Uterus (tissue), 4 donors: Measurements from ENCODE around the gene ALKBH3. TPM values are rescaled to one million over a fixed set of nuclear protein-coding genes. Genes with fewer than 3 reads are reported as not detected.

Experiments used
- DNase-seq, 2 donors: peaks; one replicate each; pipeline ENCODE4 v3.0.0-alpha.2; 2019 to 2020
- H3K27ac ChIP-seq, 2 donors: fragments of 200-600 bp; sonication (generic); 1 replicate in 1 of 2; 2 replicates in 1 of 2; pipeline ENCODE4 v1.5.1; 2016 to 2018
- H3K27me3 ChIP-seq, 2 donors: fragments of 200-600 bp; sonication (generic); one replicate each; pipeline ENCODE4 v1.5.1; 2018 to 2019; ENCODE audit warnings: control low read depth in 1 of 2
- H3K36me3 ChIP-seq, 2 donors: fragments of 200-600 bp; sonication (generic); one replicate each; pipeline ENCODE4 v1.5.1; 2019; ENCODE audit warnings: control low read depth in 1 of 2
- H3K4me1 ChIP-seq, 2 donors: fragments of 200-600 bp; sonication (generic); one replicate each; pipeline ENCODE4 v1.5.1; 2018 to 2019; ENCODE audit warnings: control low read depth in 1 of 2
- H3K4me3 ChIP-seq, 2 donors: fragments of 200-600 bp; sonication (generic); 1 replicate in 1 of 2; 2 replicates in 1 of 2; pipeline ENCODE4 v1.5.1; 2018 to 2019; ENCODE audit warnings: mild to moderate bottlenecking in 1 of 2
- H3K9me3 ChIP-seq, 2 donors: fragments of 200-600 bp; sonication (generic); one replicate each; pipeline ENCODE4 v1.5.1; 2019; ENCODE audit warnings: control low read depth in 1 of 2
- CTCF ChIP-seq, 4 experiments: fragments of 200-600 bp in 2 of 4; fragments of 450-650 bp in 2 of 4; sonication (generic) in 2 of 4; IDR thresholded peaks; one replicate each; pipeline ENCODE4 v1.5.1; 2016 to 2019; ENCODE audit warnings: antibody characterized with exemption in 4 of 4, mild to moderate bottlenecking in 2 of 4, moderate library complexity in 1 of 4
- POLR2A ChIP-seq, 2 donors: fragments of 450-650 bp; IDR thresholded peaks; one replicate each; pipeline ENCODE4 v1.6.1; 2016; ENCODE audit warnings: antibody characterized with exemption in 2 of 2, mild to moderate bottlenecking in 1 of 2, moderate library complexity in 1 of 2
- intact Hi-C: fragments of 100-400 bp; cut with DNase I; formaldehyde crosslinking; loops from one replicate; pipeline ENCODE4 v1.15.1; 2023; ENCODE audit warnings: low total_unique reads
- total RNA-seq, 4 donors: library from RNA; depleted of rRNA in 3 of 4; stranded (reverse); fragments of >200 nt in 3 of 4; gene quantifications; one replicate each; pipeline versions ENCODE4 v1.1.0 to v1.2.4, GENCODE V29; 2014 to 2023
- donor health status: DM: yes; HTN: yes; CAD: no.

Gene ALKBH3
- total RNA-seq, 4 donors from 2014 or later = 39.6 to 75.3 (median 55.7) TPM

GRCh38 chr11:43959321-43959995 lies 78.8 kb downstream of the ALKBH3 start:
- no peak for TF ChIP-seq CTCF (IDR thresholded peaks at IDR 0.05)
- no peak for TF ChIP-seq POLR2A (IDR thresholded peaks at IDR 0.05)
- Histone ChIP-seq H3K27ac (no peak overlapping the region), H3K4me3 (no peak overlapping the region), H3K36me3 (no peaks in the 10 kb centered on the region), H3K4me1 (no peaks in the 10 kb centered on the region), H3K27me3 (no peaks in the 10 kb centered on the region), H3K9me3 (no peaks in the 10 kb centered on the region)
- intact Hi-C loops = no loop called here
- DNase-seq = peak in 1 of 2 donors; percentile 11

- no peaks in the 10 kb centered on the region for H3K9me3 ChIP-seq
- H3K27ac ChIP-seq = peak overlapping the region; percentile 74
- TF ChIP-seq CTCF (IDR thresholded peaks at IDR 0.05) (no peak), POLR2A (IDR thresholded peaks at IDR 0.05) (no peak)
- intact Hi-C loops = no loop called here
- no peak overlapping the region for H3K4me3 ChIP-seq
- H3K4me1 ChIP-seq = no peaks in the 10 kb centered on the region
- peak in 1 of 2 donors; percentile 11 for DNase-seq
- H3K27me3 ChIP-seq = no peaks in the 10 kb centered on the region
- no peaks in the 10 kb centered on the region for H3K36me3 ChIP-seq
Observed at GRCh38 chr11:43962383-43963278, 82.0 kb downstream of the ALKBH3 start.

GRCh38 chr11:43963279-43963620 lies 82.6 kb downstream of the ALKBH3 start:
- no peak overlapping the region for H3K4me3 ChIP-seq
- H3K27ac ChIP-seq = peak overlapping the region; percentile 74
- no peaks in the 10 kb centered on the region for H3K36me3 ChIP-seq
- no peaks in the 10 kb centered on the region for H3K27me3 ChIP-seq
- peak in 1 of 2 donors; percentile 15 for DNase-seq
- H3K9me3 ChIP-seq = no peaks in the 10 kb centered on the region
- no peak for TF ChIP-seq CTCF (IDR thresholded peaks at IDR 0.05)
- TF ChIP-seq POLR2A (IDR thresholded peaks at IDR 0.05) = no peak
- intact Hi-C loops = no loop called here
- no peaks in the 10 kb centered on the region for H3K4me1 ChIP-seq

GRCh38 chr11:43967661-43968060 lies 87.0 kb downstream of the ALKBH3 start:
- no peak overlapping the region for H3K4me3 ChIP-seq
- no peaks in the 10 kb centered on the region for H3K9me3 ChIP-seq
- no peaks in the 10 kb centered on the region for H3K4me1 ChIP-seq
- DNase-seq = no peak
- H3K27ac ChIP-seq = no peak overlapping the region
- intact Hi-C loops = no loop called here
- no peaks in the 10 kb centered on the region for H3K36me3 ChIP-seq
- no peaks in the 10 kb centered on the region for H3K27me3 ChIP-seq
- TF ChIP-seq CTCF (IDR thresholded peaks at IDR 0.05) (no peak), POLR2A (IDR thresholded peaks at IDR 0.05) (no peak)

GRCh38 chr11:43968719-43969118 lies 88.1 kb downstream of the ALKBH3 start:
- no peak for DNase-seq
- Histone ChIP-seq H3K27ac (no peak overlapping the region), H3K9me3 (no peaks in the 10 kb centered on the region), H3K4me1 (no peaks in the 10 kb centered on the region), H3K27me3 (no peaks in the 10 kb centered on the region), H3K4me3 (no peak overlapping the region), H3K36me3 (no peaks in the 10 kb centered on the region)
- no peak for TF ChIP-seq CTCF (IDR thresholded peaks at IDR 0.05)
- TF ChIP-seq POLR2A (IDR thresholded peaks at IDR 0.05) = no peak
- intact Hi-C loops = no loop called here
